ENCODE results near the gene SH3PXD2A.

Gene SH3PXD2A

DNA sequence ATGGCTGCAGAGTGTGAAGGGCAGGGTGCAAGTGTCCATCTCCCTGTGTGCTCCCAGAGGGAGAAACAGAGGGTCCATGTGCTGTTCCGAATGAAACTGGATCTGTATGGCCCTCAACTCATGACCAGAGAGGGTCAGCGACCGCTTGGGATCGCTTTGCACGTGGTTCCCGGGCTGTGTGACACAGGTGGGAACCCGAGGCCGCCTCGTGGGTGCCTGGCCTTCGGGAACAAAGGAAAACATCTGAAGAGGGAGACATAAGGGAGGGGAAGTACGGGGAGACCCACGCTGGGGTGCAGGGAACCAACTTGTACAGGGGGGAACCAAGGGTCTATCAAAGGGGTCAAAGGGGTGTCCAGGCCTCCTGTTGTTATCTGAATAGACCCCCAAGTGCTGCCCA, 57.5 kb downstream of the SH3PXD2A start:
- POLR2A ChIA-PET, result no interaction called here
- TF ChIP-seq MZF1 (tag by site-specific recombination; IDR thresholded peaks at IDR 0.05; ENCODE audit: borderline replicate concordance) (no peak), ZNF660 (tag by site-specific recombination; IDR thresholded peaks at IDR 0.05) (no peak), ZFHX2 (tag by site-specific recombination; conservative IDR thresholded peaks at IDR 0.05) (no peak), ZNF792 (tag by site-specific recombination; IDR thresholded peaks at IDR 0.05) (no peak), ZNF248 (tag by site-specific recombination; IDR thresholded peaks at IDR 0.05) (no peak), ZNF266 (tag by site-specific recombination; IDR thresholded peaks at IDR 0.05; ENCODE audit: low read depth) (no peak), GLI4 (tag by site-specific recombination; IDR thresholded peaks at IDR 0.05) (no peak)
- peaks cover 0 to 18% of the 10 kb centered on the region in 2 experiments; a peak in 2 of 3 replicates for H3K36me3 ChIP-seq (ENCODE audit: control insufficient read depth in 2 of 2, insufficient read depth in 1 of 2, low read length in 2 of 2)
- H3K4me1 ChIP-seq (ENCODE audit: control insufficient read depth, insufficient read depth, low read length), result no peaks in the 10 kb centered on the region
- H3K9me3 ChIP-seq (ENCODE audit: control insufficient read depth, insufficient read depth, low read depth, low read length), result no peaks in the 10 kb centered on the region
- CTCF ChIA-PET, result interaction anchor here (0.9 kb wide), 1 partner anchor 26 kb away, joined by 3 read pairs; no protein-coding TSS in a partner anchor
- no peak overlapping the region for H3K4me3 ChIP-seq (ENCODE audit: low read depth, low read length)
- H3K27ac ChIP-seq (ENCODE audit: extremely low read depth, low read depth, low read length), result no peak overlapping the region

DNA sequence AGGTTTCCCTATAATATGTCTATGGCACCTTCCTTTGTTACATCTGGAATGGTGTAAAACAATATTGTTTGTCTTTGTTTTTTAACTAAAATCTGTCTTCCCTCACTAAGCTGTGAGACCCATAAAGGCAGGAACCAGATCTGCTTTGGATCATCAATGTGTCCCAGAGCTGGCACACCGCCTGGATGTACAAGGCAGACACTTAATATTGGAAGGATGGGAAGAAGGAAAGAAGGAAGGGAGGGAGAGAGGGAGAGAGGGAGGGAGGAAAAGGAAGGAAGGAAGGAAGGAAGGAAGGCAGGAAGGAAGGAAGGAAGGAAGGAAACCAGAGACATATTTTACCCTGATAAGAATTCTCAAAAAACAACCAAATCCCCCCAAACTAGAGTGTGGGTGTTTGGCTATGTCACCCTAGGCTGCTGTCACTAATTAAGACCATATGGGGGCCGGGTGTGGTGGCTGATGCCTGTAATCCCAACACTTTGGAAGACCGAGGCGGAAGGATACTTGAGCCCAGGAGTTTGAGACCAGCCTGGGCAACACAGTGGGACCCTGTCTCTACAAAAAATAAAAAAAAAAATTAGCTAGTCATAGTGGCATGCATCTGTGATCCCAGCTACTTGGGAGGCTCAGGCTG, 59.6 kb downstream of the SH3PXD2A start:
- no peak overlapping the region for H3K4me3 ChIP-seq (ENCODE audit: low read depth, low read length)
- no peaks in the 10 kb centered on the region for H3K4me1 ChIP-seq (ENCODE audit: control insufficient read depth, insufficient read depth, low read length)
- no peaks in the 10 kb centered on the region for H3K9me3 ChIP-seq (ENCODE audit: control insufficient read depth, insufficient read depth, low read depth, low read length)
- CTCF ChIA-PET, result no interaction called here
- TF ChIP-seq ZNF121 (tag by site-specific recombination; IDR thresholded peaks at IDR 0.05), result 0 out of 2 replicates have a peak, but pooled peaks have one; percentile 67
- TF ChIP-seq ZNF561 (tag by site-specific recombination; IDR thresholded peaks at IDR 0.05; ENCODE audit: borderline replicate concordance), result no peak
- TF ChIP-seq SP3 (tag by site-specific recombination; IDR thresholded peaks at IDR 0.05), result no peak
- peak; percentile 95 for TF ChIP-seq ZNF366 (tag by site-specific recombination; conservative IDR thresholded peaks at IDR 0.05)
- TF ChIP-seq, protein P1, sequence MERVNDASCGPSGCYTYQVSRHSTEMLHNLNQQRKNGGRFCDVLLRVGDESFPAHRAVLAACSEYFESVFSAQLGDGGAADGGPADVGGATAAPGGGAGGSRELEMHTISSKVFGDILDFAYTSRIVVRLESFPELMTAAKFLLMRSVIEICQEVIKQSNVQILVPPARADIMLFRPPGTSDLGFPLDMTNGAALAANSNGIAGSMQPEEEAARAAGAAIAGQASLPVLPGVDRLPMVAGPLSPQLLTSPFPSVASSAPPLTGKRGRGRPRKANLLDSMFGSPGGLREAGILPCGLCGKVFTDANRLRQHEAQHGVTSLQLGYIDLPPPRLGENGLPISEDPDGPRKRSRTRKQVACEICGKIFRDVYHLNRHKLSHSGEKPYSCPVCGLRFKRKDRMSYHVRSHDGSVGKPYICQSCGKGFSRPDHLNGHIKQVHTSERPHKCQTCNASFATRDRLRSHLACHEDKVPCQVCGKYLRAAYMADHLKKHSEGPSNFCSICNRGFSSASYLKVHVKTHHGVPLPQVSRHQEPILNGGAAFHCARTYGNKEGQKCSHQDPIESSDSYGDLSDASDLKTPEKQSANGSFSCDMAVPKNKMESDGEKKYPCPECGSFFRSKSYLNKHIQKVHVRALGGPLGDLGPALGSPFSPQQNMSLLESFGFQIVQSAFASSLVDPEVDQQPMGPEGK (tag by site-specific recombination; IDR thresholded peaks at IDR 0.05), result no peak
- TF ChIP-seq ZNF138 (tag by site-specific recombination; IDR thresholded peaks at IDR 0.05; ENCODE audit: borderline replicate concordance), result no peak
- no peak for TF ChIP-seq ZBTB20 (tag by site-specific recombination; IDR thresholded peaks at IDR 0.05)
- TF ChIP-seq, protein P2, sequence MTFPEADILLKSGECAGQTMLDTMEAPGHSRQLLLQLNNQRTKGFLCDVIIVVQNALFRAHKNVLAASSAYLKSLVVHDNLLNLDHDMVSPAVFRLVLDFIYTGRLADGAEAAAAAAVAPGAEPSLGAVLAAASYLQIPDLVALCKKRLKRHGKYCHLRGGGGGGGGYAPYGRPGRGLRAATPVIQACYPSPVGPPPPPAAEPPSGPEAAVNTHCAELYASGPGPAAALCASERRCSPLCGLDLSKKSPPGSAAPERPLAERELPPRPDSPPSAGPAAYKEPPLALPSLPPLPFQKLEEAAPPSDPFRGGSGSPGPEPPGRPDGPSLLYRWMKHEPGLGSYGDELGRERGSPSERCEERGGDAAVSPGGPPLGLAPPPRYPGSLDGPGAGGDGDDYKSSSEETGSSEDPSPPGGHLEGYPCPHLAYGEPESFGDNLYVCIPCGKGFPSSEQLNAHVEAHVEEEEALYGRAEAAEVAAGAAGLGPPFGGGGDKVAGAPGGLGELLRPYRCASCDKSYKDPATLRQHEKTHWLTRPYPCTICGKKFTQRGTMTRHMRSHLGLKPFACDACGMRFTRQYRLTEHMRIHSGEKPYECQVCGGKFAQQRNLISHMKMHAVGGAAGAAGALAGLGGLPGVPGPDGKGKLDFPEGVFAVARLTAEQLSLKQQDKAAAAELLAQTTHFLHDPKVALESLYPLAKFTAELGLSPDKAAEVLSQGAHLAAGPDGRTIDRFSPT (tag by site-specific recombination; IDR thresholded peaks at IDR 0.05), result no peak
- TF ChIP-seq MZF1 (tag by site-specific recombination; IDR thresholded peaks at IDR 0.05; ENCODE audit: borderline replicate concordance), result no peak
- TF ChIP-seq ZNF174 (tag by site-specific recombination; IDR thresholded peaks at IDR 0.05), result no peak
- TF ChIP-seq ZNF843 (tag by site-specific recombination; IDR thresholded peaks at IDR 0.05), result no peak
- no peak for TF ChIP-seq YY2 (tag by site-specific recombination; IDR thresholded peaks at IDR 0.05)
- TF ChIP-seq ZNF140 (tag by site-specific recombination; IDR thresholded peaks at IDR 0.05), result no peak
- no peak for TF ChIP-seq ZNF292 (tag by site-specific recombination; IDR thresholded peaks at IDR 0.05; ENCODE audit: borderline replicate concordance, low read depth)
- no peak for TF ChIP-seq ZNF658 (tag by site-specific recombination; IDR thresholded peaks at IDR 0.05)
- no peak for TF ChIP-seq ZNF777 (tag by site-specific recombination; IDR thresholded peaks at IDR 0.05; ENCODE audit: borderline replicate concordance)
- H3K27ac ChIP-seq (ENCODE audit: extremely low read depth, low read depth, low read length), result no peak overlapping the region
- H3K36me3 ChIP-seq (ENCODE audit: control insufficient read depth in 2 of 2, insufficient read depth in 1 of 2, low read length in 2 of 2), result peaks cover 0 to 18% of the 10 kb centered on the region in 2 experiments; a peak in 2 of 3 replicates
- POLR2A ChIA-PET, result no interaction called here
